CD14-positive monocyte (primary cell): ENCODE measurements around the gene ENTREP1. TPM values are rescaled to one million over a fixed set of nuclear protein-coding genes. Genes with fewer than 3 reads are reported as not detected.

Experiments used
- DNase-seq, 3 donors: peaks; one replicate each; pipeline ENCODE4 v3.0.0-alpha.2; 2011 to 2022
- H2AFZ ChIP-seq: 2 replicates; pipeline ENCODE4 v1.6.0; 2012; ENCODE audit warnings: mild to moderate bottlenecking, low read depth, low read length, inconsistent platforms; ENCODE audit not compliant: insufficient read depth, poor library complexity, severe bottlenecking
- H3K27ac ChIP-seq, 2 donors: 1 replicate in 1 of 2; 2 replicates in 1 of 2; pipeline ENCODE4 v1.5.1; 2012 to 2013; ENCODE audit warnings: low read length in 2 of 2, control low read depth in 1 of 2, inconsistent platforms in 1 of 2, low read depth in 1 of 2, mild to moderate bottlenecking in 1 of 2
- H3K27me3 ChIP-seq, 2 donors: one replicate each; pipeline versions ENCODE4 v1.6.0 to v1.6.1; 2011 to 2013; ENCODE audit warnings: low read length in 2 of 2; ENCODE audit not compliant: control insufficient read depth in 2 of 2, insufficient read depth in 2 of 2
- H3K36me3 ChIP-seq, 2 donors: replicated peaks in 1 of 2; 1 replicate in 1 of 2; 2 replicates in 1 of 2; pipeline versions ENCODE4 v1.5.1 to v1.6.1; 2012 to 2013; ENCODE audit warnings: low read length in 2 of 2, control low read depth in 1 of 2, inconsistent platforms in 1 of 2, mild to moderate bottlenecking in 1 of 2; ENCODE audit not compliant: insufficient read depth in 2 of 2, control insufficient read depth in 1 of 2
- H3K4me1 ChIP-seq, 2 donors: 1 replicate in 1 of 2; 2 replicates in 1 of 2; pipeline versions ENCODE4 v1.5.1 to v1.6.1; 2012 to 2013; ENCODE audit warnings: low read length in 2 of 2, control low read depth in 1 of 2, inconsistent platforms in 1 of 2, mild to moderate bottlenecking in 1 of 2, moderate library complexity in 1 of 2; ENCODE audit not compliant: insufficient read depth in 2 of 2, control insufficient read depth in 1 of 2
- H3K4me2 ChIP-seq: replicated peaks from 2 replicates; pipeline ENCODE3; 2012; ENCODE audit warnings: low read length, moderate library complexity, mild to moderate bottlenecking; ENCODE audit not compliant: poor library complexity, severe bottlenecking; ENCODE audit errors: extremely low read depth
- H3K4me3 ChIP-seq, 3 experiments: fragments of 200-600 bp in 1 of 3; sonication (generic) in 1 of 3; replicated peaks in 1 of 3; 1 replicate in 2 of 3; 2 replicates in 1 of 3; pipeline ENCODE4 v1.5.1; 2011 to 2013; ENCODE audit warnings: low read length in 3 of 3, mild to moderate bottlenecking in 3 of 3, control low read depth in 2 of 3, low read depth in 2 of 3, inconsistent platforms in 1 of 3, moderate library complexity in 1 of 3
- H3K79me2 ChIP-seq: 2 replicates; pipeline ENCODE4 v1.6.0; 2012; ENCODE audit warnings: mild to moderate bottlenecking, control low read depth, inconsistent platforms, low read length, moderate library complexity; ENCODE audit not compliant: insufficient read depth
- H3K9ac ChIP-seq: 2 replicates; pipeline ENCODE4 v1.6.0; 2017; ENCODE audit warnings: low read length, mild to moderate bottlenecking; ENCODE audit not compliant: insufficient read depth, poor library complexity, severe bottlenecking
- H3K9me3 ChIP-seq, 2 donors: replicated peaks in 1 of 2; 1 replicate in 1 of 2; 2 replicates in 1 of 2; pipeline versions ENCODE4 v1.5.1 to v1.6.1; 2012 to 2013; ENCODE audit warnings: low read length in 2 of 2, control low read depth in 1 of 2; ENCODE audit not compliant: control insufficient read depth in 1 of 2, insufficient read depth in 1 of 2
- H4K20me1 ChIP-seq: 2 replicates; pipeline ENCODE4 v1.6.0; 2012; ENCODE audit warnings: mild to moderate bottlenecking, low read length, control low read depth, moderate library complexity; ENCODE audit not compliant: insufficient read depth
- H3K27ac Mint-ChIP-seq, 7 donors: one replicate each; pipeline ENCODE4 v1.8.0; 2020; ENCODE audit warnings: mild to moderate bottlenecking in 7 of 7, mixed read lengths in 7 of 7, moderate library complexity in 6 of 7, inconsistent platforms in 2 of 7
- H3K27me3 Mint-ChIP-seq, 3 donors: one replicate each; pipeline ENCODE4 v1.8.0; 2021 to 2022; ENCODE audit warnings: low read depth in 3 of 3, mild to moderate bottlenecking in 3 of 3, mixed read lengths in 3 of 3, moderate library complexity in 3 of 3, inconsistent platforms in 1 of 3
- H3K36me3 Mint-ChIP-seq, 2 donors: one replicate each; pipeline ENCODE4 v1.8.0; 2020; ENCODE audit warnings: mixed read lengths in 2 of 2, inconsistent platforms in 1 of 2, mild to moderate bottlenecking in 1 of 2
- H3K4me1 Mint-ChIP-seq: one replicate; pipeline ENCODE4 v1.8.0; 2020; ENCODE audit warnings: mild to moderate bottlenecking, mixed read lengths
- H3K4me3 Mint-ChIP-seq, 2 donors: one replicate each; pipeline ENCODE4 v1.8.0; 2020; ENCODE audit warnings: mild to moderate bottlenecking in 2 of 2, mixed read lengths in 2 of 2, moderate library complexity in 1 of 2
- H3K9me3 Mint-ChIP-seq, 7 donors: one replicate each; pipeline ENCODE4 v1.8.0; 2020 to 2022; ENCODE audit warnings: mixed read lengths in 7 of 7, mild to moderate bottlenecking in 6 of 7, moderate library complexity in 6 of 7, inconsistent platforms in 2 of 7
- CTCF ChIP-seq: fragments of 200-600 bp; IDR thresholded peaks from one replicate; pipeline ENCODE4 v1.8.0; 2022; ENCODE audit warnings: antibody characterized with exemption, mild to moderate bottlenecking
- WGBS: methylation state at CpG from one replicate; pipeline ENCODE4 v1.1.5; 2013; ENCODE audit warnings: missing lambda C conversion rate; ENCODE audit not compliant: insufficient coverage; 5-methylcytosine and 5-hydroxymethylcytosine counted together
- intact Hi-C, 2 donors: fragments of 100-400 bp; cut with micrococcal nuclease; formaldehyde crosslinking; loops; one replicate each; pipeline versions ENCODE4 v1.15.0 to v1.15.1; 2023
- polyA plus RNA-seq, 3 donors: library from polyadenylated mRNA; depleted of rRNA in 1 of 3; unstranded in 2 of 3; stranded (reverse) in 1 of 3; fragments of 300-500 nt in 2 of 3; fragments of >200 nt in 1 of 3; fragmentation: Illumina TruSeq in 2 of 3; gene quantifications; 1 replicate in 2 of 3; 2 replicates in 1 of 3; pipeline ENCODE4 v1.2.3, GENCODE V29; 2012 to 2021

ENTREP1 gene
- polyA plus RNA-seq, 3 donors, result not detected

- H3K9me3 Mint-ChIP-seq, result peaks cover 17 to 24% (median 20%) of the 10 kb centered on the region in 7 donors
- intact Hi-C loops, result no loop called here
- no peak overlapping the region for H3K4me3 ChIP-seq
- H3K27me3 ChIP-seq, result peaks cover 3 to 5% of the 10 kb centered on the region in 2 donors
- H3K27ac Mint-ChIP-seq, result no peak overlapping the region
- H3K9me3 ChIP-seq, result peaks cover 9 to 18% of the 10 kb centered on the region in 2 donors
- H3K27ac ChIP-seq, result no peak overlapping the region
- H3K36me3 ChIP-seq, result no peaks in the 10 kb centered on the region
- WGBS, result no CpG with 5 or more reads among the region's 2 CpGs
- H3K9ac ChIP-seq, result no peak overlapping the region
- H3K79me2 ChIP-seq, result no peaks in the 10 kb centered on the region
- H3K4me2 ChIP-seq, result no peak overlapping the region
- peaks cover 10 to 16% (median 12%) of the 10 kb centered on the region in 3 donors for H3K27me3 Mint-ChIP-seq
- no peaks in the 10 kb centered on the region for H4K20me1 ChIP-seq
- DNase-seq, result no peak
- TF ChIP-seq CTCF, result no peak
- no peak overlapping the region for H2AFZ ChIP-seq
- no peaks in the 10 kb centered on the region for H3K4me1 Mint-ChIP-seq
- no peaks in the 10 kb centered on the region for H3K36me3 Mint-ChIP-seq
- H3K4me3 Mint-ChIP-seq, result no peak overlapping the region
- no peaks in the 10 kb centered on the region for H3K4me1 ChIP-seq
These were observed 7.9 kb upstream of the ENTREP1 start for GRCh38 chr9:69317081-69317480.

GRCh38 chr9:69317894-69318293 is 7.1 kb upstream of the ENTREP1 start:
- Histone ChIP-seq H3K27me3 (peaks cover 11% of the 10 kb centered on the region in 2 donors), H3K4me3 (no peak overlapping the region), H3K36me3 (no peaks in the 10 kb centered on the region), H2AFZ (no peak overlapping the region), H3K79me2 (no peaks in the 10 kb centered on the region), H4K20me1 (no peaks in the 10 kb centered on the region), H3K27ac (no peak overlapping the region), H3K9me3 (peaks cover 4 to 9% of the 10 kb centered on the region in 2 donors), H3K9ac (no peak overlapping the region), H3K4me1 (no peaks in the 10 kb centered on the region), H3K4me2 (no peak overlapping the region)
- intact Hi-C loops, result no loop called here
- Mint-ChIP-seq H3K27ac (no peak overlapping the region), H3K36me3 (no peaks in the 10 kb centered on the region), H3K4me1 (no peaks in the 10 kb centered on the region), H3K9me3 (peaks cover 9 to 17% (median 12%) of the 10 kb centered on the region in 7 donors), H3K27me3 (peaks cover 14 to 23% (median 15%) of the 10 kb centered on the region in 3 donors), H3K4me3 (no peak overlapping the region)
- DNase-seq, result no peak
- no peak for TF ChIP-seq CTCF
